ENCODE results near the gene MID1.
A peak's percentile ranks its signal among the peaks of the same experiment; 100 is the strongest.

The MID1 gene

GRCh38 chrX:10513974-10514373 lies 106.4 kb downstream of the MID1 start:
- no peak for TF ChIP-seq CTCF (IDR thresholded peaks at IDR 0.05; ENCODE audit: insufficient read depth, low read depth, low read length, missing control alignments)
- H3K4me3 ChIP-seq (ENCODE audit: low read length): no peak overlapping the region
- no peak for DNase-seq (ENCODE audit: low read depth)

GRCh38 chrX:10512741-10513140 lies 107.6 kb downstream of the MID1 start:
- DNase-seq (ENCODE audit: low read depth): no peak
- TF ChIP-seq CTCF (IDR thresholded peaks at IDR 0.05; ENCODE audit: insufficient read depth, low read depth, low read length, missing control alignments): no peak

GRCh38 chrX:10512258-10512657 lies 108.1 kb downstream of the MID1 start:
- no peak overlapping the region for H3K4me3 ChIP-seq (ENCODE audit: low read length)
- no peak for TF ChIP-seq CTCF (IDR thresholded peaks at IDR 0.05; ENCODE audit: insufficient read depth, low read depth, low read length, missing control alignments)
- peak; percentile 12 for DNase-seq (ENCODE audit: low read depth)

More at GRCh38 chrX:10512741-10513140, 107.6 kb downstream of the MID1 start:
- H3K4me3 ChIP-seq (ENCODE audit: low read length): no peak overlapping the region

- DNase-seq (ENCODE audit: low read depth): no peak
- no peak overlapping the region for H3K4me3 ChIP-seq (ENCODE audit: low read length)
- no peak for TF ChIP-seq CTCF (IDR thresholded peaks at IDR 0.05; ENCODE audit: insufficient read depth, low read depth, low read length, missing control alignments)
Measured at GRCh38 chrX:10509397-10509796, 111.0 kb downstream of the MID1 start.

GRCh38 chrX:10508891-10509290 lies 111.5 kb downstream of the MID1 start:
- no peak for TF ChIP-seq CTCF (IDR thresholded peaks at IDR 0.05; ENCODE audit: insufficient read depth, low read depth, low read length, missing control alignments)
- DNase-seq (ENCODE audit: low read depth): no peak
- H3K4me3 ChIP-seq (ENCODE audit: low read length): no peak overlapping the region

- H3K4me3 ChIP-seq (ENCODE audit: low read length): no peak overlapping the region
- DNase-seq (ENCODE audit: low read depth): peak; percentile 46
- no peak for TF ChIP-seq CTCF (IDR thresholded peaks at IDR 0.05; ENCODE audit: insufficient read depth, low read depth, low read length, missing control alignments)
Measured at GRCh38 chrX:10507876-10508275, 112.5 kb downstream of the MID1 start.

- TF ChIP-seq CTCF (IDR thresholded peaks at IDR 0.05; ENCODE audit: insufficient read depth, low read depth, low read length, missing control alignments): no peak
- no peak overlapping the region for H3K4me3 ChIP-seq (ENCODE audit: low read length)
- no peak for DNase-seq (ENCODE audit: low read depth)
Measured at GRCh38 chrX:10507181-10507580, 113.2 kb downstream of the MID1 start.

All from epithelial cell of esophagus (primary cell).